HG03432 (cell line): ENCODE data around the gene PLA2G2C.
"Not testable (repeated sequence)": the region's sequence is repeated elsewhere in the genome, so short reads cannot be mapped to it uniquely, and the experiment has no call there.

ENCODE experiments used
- ATAC-seq: cut with Tn5 transposase; IDR thresholded peaks from one replicate; pipeline ENCODE4 v1.9.1; 2021; ENCODE audit warnings: mild to moderate bottlenecking, moderate library complexity; ENCODE audit not compliant: unreplicated experiment

PLA2G2C gene

GRCh38 chr1:20138346-20138745 is 48.0 kb downstream of the PLA2G2C start:
- ATAC-seq: no peak

GRCh38 chr1:20137604-20138003 is 48.7 kb downstream of the PLA2G2C start:
- ATAC-seq: no peak

GRCh38 chr1:20137055-20137454 is 49.3 kb downstream of the PLA2G2C start:
- ATAC-seq: no peak

GRCh38 chr1:20136249-20136648 is 50.1 kb downstream of the PLA2G2C start:
- no peak for ATAC-seq

GRCh38 chr1:20134995-20135394 is 51.3 kb downstream of the PLA2G2C start:
- ATAC-seq: no peak

GRCh38 chr1:20130518-20130917 is 55.8 kb downstream of the PLA2G2C start:
- ATAC-seq: not testable (repeated sequence)

- no peak for ATAC-seq
Observed at GRCh38 chr1:20126806-20127440, 59.4 kb downstream of the PLA2G2C start.

GRCh38 chr1:20126041-20126805 is 60.1 kb downstream of the PLA2G2C start:
- ATAC-seq: no peak

GRCh38 chr1:20125100-20125499 is 61.2 kb downstream of the PLA2G2C start:
- ATAC-seq: no peak

GRCh38 chr1:20124456-20125057 is 61.8 kb downstream of the PLA2G2C start:
- ATAC-seq: no peak

GRCh38 chr1:20123722-20124455 is 62.4 kb downstream of the PLA2G2C start:
- no peak for ATAC-seq

GRCh38 chr1:20120796-20121195 is 65.5 kb downstream of the PLA2G2C start:
- no peak for ATAC-seq

GRCh38 chr1:20119347-20119746 is 67.0 kb downstream of the PLA2G2C start, which contains the start of gene PLA2G2D:
Gene PLA2G2D, minus strand, starts transcription at chr1:20119536. Its CDS starts 38 bp downstream, at chr1:20119498.
- no peak for ATAC-seq

- ATAC-seq: no peak
Observed at GRCh38 chr1:20117236-20117635, 69.1 kb downstream of the PLA2G2C start.

- no peak for ATAC-seq
Observed at GRCh38 chr1:20115916-20116315, 70.4 kb downstream of the PLA2G2C start.

GRCh38 chr1:20115479-20115878 is 70.8 kb downstream of the PLA2G2C start:
- ATAC-seq: no peak

GRCh38 chr1:20114021-20114648 is 72.2 kb downstream of the PLA2G2C start:
- ATAC-seq: no peak
